ENCODE measurements around the gene SOX1.

DNA sequence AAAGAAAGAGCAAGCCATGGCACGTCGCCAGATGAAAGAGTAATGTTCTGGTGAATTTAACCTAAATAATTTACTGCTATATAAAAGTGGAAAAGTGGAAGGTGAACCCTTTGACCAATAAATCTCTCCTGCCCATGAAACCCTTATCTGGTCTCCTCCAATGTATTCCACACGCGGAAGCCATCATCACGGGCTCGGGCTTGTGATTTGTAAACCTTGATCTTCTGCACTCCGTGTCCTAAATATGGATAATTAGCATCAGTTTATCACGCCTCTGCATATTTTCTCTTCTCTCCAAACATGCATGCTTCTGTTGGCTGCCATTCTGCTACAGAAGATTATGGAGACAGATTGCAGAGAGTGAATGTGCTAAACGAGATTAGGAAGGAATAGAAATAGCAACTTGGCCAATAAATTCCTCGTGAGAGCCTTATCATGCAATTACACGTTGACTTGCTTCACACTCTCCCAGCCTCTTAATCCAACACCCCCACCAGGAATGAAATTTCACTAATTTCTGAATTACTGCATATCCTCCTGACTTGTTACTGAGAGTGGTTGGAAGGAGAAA is 34.5 kb downstream of the SOX1 start:
- no peak for TF ChIP-seq EZH2phosphoT487 (IDR thresholded peaks at IDR 0.05; ENCODE audit: low read length)
- TF ChIP-seq, protein P1, sequence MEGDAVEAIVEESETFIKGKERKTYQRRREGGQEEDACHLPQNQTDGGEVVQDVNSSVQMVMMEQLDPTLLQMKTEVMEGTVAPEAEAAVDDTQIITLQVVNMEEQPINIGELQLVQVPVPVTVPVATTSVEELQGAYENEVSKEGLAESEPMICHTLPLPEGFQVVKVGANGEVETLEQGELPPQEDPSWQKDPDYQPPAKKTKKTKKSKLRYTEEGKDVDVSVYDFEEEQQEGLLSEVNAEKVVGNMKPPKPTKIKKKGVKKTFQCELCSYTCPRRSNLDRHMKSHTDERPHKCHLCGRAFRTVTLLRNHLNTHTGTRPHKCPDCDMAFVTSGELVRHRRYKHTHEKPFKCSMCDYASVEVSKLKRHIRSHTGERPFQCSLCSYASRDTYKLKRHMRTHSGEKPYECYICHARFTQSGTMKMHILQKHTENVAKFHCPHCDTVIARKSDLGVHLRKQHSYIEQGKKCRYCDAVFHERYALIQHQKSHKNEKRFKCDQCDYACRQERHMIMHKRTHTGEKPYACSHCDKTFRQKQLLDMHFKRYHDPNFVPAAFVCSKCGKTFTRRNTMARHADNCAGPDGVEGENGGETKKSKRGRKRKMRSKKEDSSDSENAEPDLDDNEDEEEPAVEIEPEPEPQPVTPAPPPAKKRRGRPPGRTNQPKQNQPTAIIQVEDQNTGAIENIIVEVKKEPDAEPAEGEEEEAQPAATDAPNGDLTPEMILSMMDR (IDR thresholded peaks at IDR 0.05; ENCODE audit: low read length): no peak
- no peak for TF ChIP-seq EZH2 (optimal IDR thresholded peaks at IDR 0.05; ENCODE audit: low read depth, low read length)
